ENCODE results near the gene PRDM5. TPM values are rescaled to one million over a fixed set of nuclear protein-coding genes. Genes with fewer than 3 reads are reported as not detected.

The PRDM5 gene
- total and polyA plus RNA-seq, 10 of the 15 experiments (the other 5 are each of a cell fraction or from before 2014, with no cell fraction given): 0.07 TPM; not detected in 9

DNA sequence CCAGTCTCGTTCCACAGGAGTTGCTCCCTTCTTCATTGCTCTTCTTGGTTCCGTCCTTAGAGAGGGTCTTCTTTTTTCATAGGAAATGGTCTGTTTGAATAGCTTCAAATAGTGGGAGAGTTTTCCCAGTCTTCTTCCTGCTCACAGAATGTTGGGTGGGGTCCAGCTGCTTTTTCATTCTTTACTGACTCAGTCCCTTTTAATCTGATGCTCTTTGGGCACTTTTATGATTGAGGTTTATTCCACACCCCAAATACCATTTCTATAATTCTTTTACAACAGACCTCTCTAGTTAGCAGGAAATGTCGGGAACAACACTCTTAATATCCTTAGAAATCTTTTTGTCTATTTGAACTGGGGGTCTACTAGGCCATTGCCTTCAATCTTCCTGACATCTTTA is 239.5 kb downstream of the PRDM5 start:
- Histone ChIP-seq H3K4me1 (ENCODE audit: control insufficient read depth, insufficient read depth, low read length) (no peaks in the 10 kb centered on the region), H3K9ac (ENCODE audit: control insufficient read depth, insufficient read depth, low read length) (no peak overlapping the region), H3K4me2 (ENCODE audit: control insufficient read depth, insufficient read depth) (no peak overlapping the region), H3K36me3 (ENCODE audit: control insufficient read depth in 2 of 2, insufficient read depth in 2 of 2, low read length in 1 of 2) (no peaks in the 10 kb centered on the region), H3K27me3 (replicated peaks in 1 of 2; ENCODE audit: control insufficient read depth in 2 of 2, insufficient read depth in 2 of 2, low read length in 1 of 2) (no peaks in the 10 kb centered on the region), H2AFZ (ENCODE audit: control insufficient read depth, low read depth, low read length) (no peak overlapping the region), H3K4me3 (no peak overlapping the region), H3K27ac (ENCODE audit: control insufficient read depth, insufficient read depth) (no peak overlapping the region), H3K9me3 (replicated peaks; ENCODE audit: control insufficient read depth, insufficient read depth, low read length) (no peaks in the 10 kb centered on the region), H4K20me1 (ENCODE audit: control insufficient read depth, insufficient read depth) (no peaks in the 10 kb centered on the region), H3K79me2 (ENCODE audit: control insufficient read depth, insufficient read depth, low read length) (no peaks in the 10 kb centered on the region)
- intact Hi-C loops (cut with micrococcal nuclease; ENCODE audit: unreplicated experiment): no loop called here
- ATAC-seq (no peak), FAIRE-seq (no peak), DNase-seq (ENCODE audit: low read depth, low spot score) (no peak)
- CTCF ChIA-PET: no interaction called here
- POLR2A ChIA-PET: no interaction called here
- SMC1A ChIA-PET (ENCODE audit: uncharacterized antibody, unreplicated experiment): interaction anchor here (0.8 kb wide), 1 partner anchor 175 kb away, joined by 3 read pairs; no protein-coding TSS in a partner anchor
- WGBS (ENCODE audit: insufficient coverage, insufficient replicate concordance, low lambda C conversion rate, missing lambda C conversion rate): 14% methylated on average over 3 of the region's 3 CpGs
- no TSS peak for BruUV-seq (replicated peaks)
- in situ Hi-C loops (cut with MboI): no loop called here
- no peak for TF ChIP-seq GATAD2B (conservative IDR thresholded peaks at IDR 0.05; ENCODE audit: low read depth)
- TF ChIP-seq SMARCA5 (IDR thresholded peaks at IDR 0.05): no peak
- TF ChIP-seq, protein P1, sequence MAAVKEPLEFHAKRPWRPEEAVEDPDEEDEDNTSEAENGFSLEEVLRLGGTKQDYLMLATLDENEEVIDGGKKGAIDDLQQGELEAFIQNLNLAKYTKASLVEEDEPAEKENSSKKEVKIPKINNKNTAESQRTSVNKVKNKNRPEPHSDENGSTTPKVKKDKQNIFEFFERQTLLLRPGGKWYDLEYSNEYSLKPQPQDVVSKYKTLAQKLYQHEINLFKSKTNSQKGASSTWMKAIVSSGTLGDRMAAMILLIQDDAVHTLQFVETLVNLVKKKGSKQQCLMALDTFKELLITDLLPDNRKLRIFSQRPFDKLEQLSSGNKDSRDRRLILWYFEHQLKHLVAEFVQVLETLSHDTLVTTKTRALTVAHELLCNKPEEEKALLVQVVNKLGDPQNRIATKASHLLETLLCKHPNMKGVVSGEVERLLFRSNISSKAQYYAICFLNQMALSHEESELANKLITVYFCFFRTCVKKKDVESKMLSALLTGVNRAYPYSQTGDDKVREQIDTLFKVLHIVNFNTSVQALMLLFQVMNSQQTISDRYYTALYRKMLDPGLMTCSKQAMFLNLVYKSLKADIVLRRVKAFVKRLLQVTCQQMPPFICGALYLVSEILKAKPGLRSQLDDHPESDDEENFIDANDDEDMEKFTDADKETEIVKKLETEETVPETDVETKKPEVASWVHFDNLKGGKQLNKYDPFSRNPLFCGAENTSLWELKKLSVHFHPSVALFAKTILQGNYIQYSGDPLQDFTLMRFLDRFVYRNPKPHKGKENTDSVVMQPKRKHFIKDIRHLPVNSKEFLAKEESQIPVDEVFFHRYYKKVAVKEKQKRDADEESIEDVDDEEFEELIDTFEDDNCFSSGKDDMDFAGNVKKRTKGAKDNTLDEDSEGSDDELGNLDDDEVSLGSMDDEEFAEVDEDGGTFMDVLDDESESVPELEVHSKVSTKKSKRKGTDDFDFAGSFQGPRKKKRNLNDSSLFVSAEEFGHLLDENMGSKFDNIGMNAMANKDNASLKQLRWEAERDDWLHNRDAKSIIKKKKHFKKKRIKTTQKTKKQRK (IDR thresholded peaks at IDR 0.05; ENCODE audit: low read depth, low read length): no peak
- no peak for TF ChIP-seq ETV6 (conservative IDR thresholded peaks at IDR 0.05 in 1 of 2, IDR thresholded peaks at IDR 0.05 in 1 of 2; ENCODE audit: borderline replicate concordance in 1 of 2, low read depth in 1 of 2)
- TF ChIP-seq, protein P2, sequence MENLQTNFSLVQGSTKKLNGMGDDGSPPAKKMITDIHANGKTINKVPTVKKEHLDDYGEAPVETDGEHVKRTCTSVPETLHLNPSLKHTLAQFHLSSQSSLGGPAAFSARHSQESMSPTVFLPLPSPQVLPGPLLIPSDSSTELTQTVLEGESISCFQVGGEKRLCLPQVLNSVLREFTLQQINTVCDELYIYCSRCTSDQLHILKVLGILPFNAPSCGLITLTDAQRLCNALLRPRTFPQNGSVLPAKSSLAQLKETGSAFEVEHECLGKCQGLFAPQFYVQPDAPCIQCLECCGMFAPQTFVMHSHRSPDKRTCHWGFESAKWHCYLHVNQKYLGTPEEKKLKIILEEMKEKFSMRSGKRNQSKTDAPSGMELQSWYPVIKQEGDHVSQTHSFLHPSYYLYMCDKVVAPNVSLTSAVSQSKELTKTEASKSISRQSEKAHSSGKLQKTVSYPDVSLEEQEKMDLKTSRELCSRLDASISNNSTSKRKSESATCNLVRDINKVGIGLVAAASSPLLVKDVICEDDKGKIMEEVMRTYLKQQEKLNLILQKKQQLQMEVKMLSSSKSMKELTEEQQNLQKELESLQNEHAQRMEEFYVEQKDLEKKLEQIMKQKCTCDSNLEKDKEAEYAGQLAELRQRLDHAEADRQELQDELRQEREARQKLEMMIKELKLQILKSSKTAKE (IDR thresholded peaks at IDR 0.05; ENCODE audit: low read depth, poor library complexity, severe bottlenecking): no peak
- no peak for TF ChIP-seq CHD2 (IDR thresholded peaks at IDR 0.05; ENCODE audit: borderline replicate concordance, low read depth, low read length)
- RAD21 ChIA-PET (ENCODE audit: unreplicated experiment): no interaction called here
